Left renal pelvis (tissue), 4 donors: ENCODE data around the gene C1orf52. TPM values are rescaled to one million over a fixed set of nuclear protein-coding genes. Genes with fewer than 3 reads are reported as not detected.
"Not testable (repeated sequence)": the region's sequence is repeated elsewhere in the genome, so short reads cannot be mapped to it uniquely, and the experiment has no call there.

Experiments
- DNase-seq, 4 donors: peaks; one replicate each; pipeline ENCODE4 v3.0.0-alpha.2; 2013; ENCODE audit warnings: low read depth in 4 of 4, low spot score in 3 of 4
- polyA plus RNA-seq, 4 donors: library from polyadenylated mRNA; unstranded; fragments of 120-200 nt; gene quantifications; one replicate each; pipeline ENCODE4 v1.2.1, GENCODE V29; 2013; ENCODE audit not compliant: insufficient read length in 4 of 4

The C1orf52 gene
- polyA plus RNA-seq, 4 donors, result 40.3 to 45.4 (median 41.9) TPM

DNA sequence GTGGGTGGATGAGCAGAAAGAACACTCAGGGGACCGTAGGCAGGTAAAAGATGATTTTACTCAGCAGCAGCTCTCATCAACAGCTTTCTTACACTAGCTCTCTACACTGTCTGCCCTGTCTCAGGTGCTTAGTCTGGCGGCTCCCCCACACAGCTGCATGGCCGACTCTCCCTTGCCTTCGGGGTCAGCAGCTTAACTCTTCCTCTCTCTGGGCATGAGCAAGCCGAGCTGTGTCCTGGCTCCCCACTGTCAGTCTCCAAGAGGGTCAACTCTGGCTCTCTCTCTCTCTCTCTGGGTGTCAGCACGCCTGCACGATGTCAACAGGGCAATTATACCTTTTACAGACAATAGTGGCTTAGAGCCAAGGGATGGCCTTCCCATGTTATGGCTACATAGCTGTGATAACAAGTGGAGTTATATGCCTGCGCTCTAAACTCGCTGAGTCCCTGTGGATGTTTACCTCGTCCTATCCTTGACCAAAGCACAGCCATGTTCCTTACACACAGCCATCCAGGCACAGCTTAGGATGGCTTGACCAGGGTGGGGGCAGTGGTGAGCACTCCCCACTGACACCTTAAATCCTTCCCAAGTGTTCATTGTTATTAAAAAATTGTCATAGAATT lies 20.1 kb upstream of the C1orf52 start:
- no peak for DNase-seq

DNA sequence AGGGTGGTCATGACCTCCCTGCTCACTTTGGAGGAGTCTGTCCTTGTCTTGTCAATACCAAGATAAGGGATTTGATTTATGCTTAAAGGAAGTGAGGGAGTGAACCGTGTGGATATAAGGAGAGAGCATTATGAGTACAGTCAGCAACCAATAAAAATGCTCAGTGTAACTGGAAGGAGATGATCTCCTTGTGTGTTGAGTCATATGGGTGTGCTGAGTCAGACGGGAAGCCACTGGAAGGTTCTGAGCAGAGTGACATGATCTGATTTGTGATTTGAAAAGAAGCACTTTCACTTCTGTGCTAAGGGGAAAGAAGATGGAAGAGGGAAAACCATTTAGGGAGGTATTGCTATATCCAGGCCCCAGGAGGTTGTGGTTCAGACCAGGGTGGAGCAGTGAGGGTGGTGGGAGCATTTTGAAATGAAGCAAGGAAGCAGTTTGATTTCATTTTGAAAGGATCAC lies 19.4 kb upstream of the C1orf52 start:
- DNase-seq, result no peak

DNA sequence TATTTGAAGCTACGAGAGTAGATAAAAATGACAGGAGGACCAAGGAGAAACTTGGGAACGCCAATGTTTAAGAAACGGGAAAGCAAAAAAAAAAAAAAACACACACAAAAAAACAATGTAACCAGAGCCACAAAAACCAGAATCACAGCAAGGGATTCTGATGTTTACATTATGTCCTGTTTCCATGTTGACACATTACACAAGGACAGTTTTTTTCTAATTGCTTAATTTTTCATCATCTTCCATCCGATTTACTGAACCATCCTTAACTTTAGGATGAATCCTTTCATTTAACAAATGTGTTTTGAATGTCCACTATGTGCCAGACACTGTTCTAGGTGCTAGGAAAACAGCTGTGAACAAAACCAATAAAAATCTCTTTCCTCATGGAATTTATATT lies 18.3 kb upstream of the C1orf52 start:
- DNase-seq, result no peak

DNA sequence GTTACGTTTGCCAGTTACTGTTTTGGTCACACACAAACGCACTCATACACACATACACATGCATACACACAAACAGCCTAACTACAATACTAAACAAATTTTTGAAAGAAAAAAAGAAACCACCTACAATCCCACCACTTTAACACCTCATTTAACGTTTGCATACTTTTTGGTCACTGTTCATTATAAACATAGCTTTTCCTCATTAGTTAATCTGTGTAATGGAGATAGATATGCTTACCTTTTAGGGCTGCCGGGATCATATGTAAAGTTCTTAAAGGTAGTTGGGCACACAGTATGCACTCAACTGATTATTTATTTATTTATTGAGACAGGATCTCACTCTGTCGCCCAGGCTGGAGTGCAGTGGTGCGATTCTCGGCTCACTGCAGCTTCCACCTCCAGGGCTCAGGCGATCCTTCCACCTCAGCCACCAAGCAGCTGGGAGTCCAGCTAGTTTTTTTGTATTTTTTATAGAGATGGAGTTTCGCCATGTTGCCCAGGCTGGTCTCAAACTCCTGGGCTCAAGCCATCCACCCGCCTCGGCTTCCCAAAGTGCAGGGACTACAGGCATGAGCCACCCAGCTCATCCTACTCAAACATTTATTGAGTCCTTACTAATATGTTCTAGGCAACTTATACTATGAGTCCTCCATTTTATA lies 17.6 kb upstream of the C1orf52 start:
- DNase-seq, result no peak

DNA sequence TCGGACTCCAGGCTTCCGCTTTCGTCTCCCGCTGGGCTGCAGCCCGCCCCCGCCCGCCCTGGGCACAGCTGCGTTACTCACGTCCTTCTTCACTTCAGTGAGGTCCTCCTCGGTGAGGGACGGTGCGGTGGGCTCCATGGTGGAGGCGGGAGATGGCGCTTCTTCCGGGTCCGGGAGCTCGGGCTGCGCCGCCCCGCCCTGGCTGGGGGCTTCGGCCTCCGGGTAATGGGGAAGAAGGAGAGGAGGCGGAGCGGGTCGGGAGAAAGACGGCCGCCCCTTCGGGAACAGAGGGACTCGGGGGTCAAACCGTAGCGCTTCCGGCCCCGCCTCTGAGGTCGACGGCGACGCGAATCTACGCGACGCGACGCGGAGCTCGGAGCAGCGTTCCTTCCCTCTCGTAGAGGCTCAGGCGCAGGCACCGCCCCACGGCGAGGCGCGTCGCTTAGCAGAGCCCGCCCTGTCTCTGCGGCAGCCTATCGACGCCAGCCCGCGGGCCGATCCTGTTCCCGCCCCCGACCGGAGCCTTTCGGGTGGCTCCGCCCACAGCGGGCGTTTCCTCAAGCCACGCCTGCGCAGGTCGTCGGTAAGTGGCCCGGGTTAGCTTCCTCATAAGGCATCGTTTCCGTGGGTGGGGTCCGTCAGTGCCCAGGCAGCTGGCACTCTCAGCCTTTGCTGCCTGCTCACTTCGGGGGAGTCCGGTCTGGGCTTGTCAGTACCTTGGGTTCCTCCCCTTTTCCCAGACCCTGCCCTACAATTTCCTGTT lies 16.9 kb upstream of the C1orf52 start, which contains the start of gene BCL10:
BCL10 (minus strand) TSS at position 418 of the 763 bp plus-strand sequence; CDS start at position 138, 280 bp downstream.
- DNase-seq, result peak; percentile 92 to 96 (median 94)

DNA sequence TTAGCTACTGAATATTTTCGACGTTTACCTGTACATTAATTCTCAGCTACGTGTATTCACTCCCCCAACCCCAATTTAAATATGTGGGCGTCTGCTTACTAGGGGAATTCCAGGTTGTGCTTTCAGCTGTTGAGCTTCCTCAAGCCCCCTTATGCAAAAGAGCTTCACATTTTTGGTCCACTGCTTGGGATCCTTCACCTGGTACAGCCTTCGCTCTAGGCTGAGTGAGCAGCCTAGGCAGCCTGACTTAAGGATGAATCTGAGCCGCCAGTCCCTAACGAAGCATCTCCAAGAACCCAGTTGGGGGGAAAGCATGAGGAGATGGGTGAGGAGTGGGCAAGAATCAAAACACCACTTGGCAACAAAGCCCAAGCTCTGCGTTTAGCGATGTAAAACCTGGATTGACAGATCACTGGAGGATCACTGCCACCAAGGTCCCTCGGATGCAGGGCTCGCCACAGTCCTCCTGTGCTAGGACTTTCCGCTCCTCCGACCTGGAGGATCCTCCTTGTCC lies 16.3 kb upstream of the C1orf52 start:
- no peak for DNase-seq

DNA sequence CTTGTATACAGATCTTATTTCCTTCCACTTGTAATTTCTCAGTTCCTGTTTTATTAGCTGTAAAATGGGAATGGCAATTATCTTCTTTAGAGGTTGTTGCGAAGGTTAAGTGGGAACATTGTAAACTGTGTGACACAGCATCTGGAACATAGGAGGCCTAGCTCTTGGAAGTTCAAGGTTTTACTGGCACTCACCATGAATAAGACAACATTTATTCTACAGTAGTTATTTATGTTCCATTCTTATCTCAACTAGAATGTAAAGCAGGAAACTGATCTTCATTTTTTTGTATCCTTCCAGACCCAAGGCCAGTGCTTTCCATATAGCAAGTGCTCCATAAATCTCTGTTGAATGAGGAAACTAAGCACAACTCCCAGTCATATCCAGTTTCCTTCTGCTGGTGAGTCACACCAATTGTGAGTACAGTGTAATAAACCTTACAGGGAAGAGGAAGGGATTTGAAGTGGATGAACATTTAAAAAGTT lies 15.5 kb upstream of the C1orf52 start:
- peak in 1 of 4 donors; percentile 31 for DNase-seq

DNA sequence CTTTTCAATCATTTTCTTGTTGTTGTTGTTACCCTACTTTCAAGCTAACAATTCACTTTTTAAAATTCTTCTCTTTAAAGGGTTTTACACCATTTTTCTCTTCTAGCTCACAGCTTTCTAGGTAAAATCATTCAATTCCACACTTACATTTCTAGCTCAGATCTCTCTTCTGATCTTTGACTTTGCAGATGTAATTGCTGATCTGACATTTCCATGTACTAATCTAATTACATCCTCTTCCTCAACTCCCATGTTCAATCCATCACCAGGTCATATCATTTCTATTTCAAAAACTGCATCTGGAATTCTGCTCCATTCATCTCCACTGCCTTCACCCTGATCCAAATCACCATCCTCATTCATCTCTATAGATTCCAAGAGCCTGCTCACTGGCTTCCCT lies 13.9 kb upstream of the C1orf52 start:
- DNase-seq, result no peak

DNA sequence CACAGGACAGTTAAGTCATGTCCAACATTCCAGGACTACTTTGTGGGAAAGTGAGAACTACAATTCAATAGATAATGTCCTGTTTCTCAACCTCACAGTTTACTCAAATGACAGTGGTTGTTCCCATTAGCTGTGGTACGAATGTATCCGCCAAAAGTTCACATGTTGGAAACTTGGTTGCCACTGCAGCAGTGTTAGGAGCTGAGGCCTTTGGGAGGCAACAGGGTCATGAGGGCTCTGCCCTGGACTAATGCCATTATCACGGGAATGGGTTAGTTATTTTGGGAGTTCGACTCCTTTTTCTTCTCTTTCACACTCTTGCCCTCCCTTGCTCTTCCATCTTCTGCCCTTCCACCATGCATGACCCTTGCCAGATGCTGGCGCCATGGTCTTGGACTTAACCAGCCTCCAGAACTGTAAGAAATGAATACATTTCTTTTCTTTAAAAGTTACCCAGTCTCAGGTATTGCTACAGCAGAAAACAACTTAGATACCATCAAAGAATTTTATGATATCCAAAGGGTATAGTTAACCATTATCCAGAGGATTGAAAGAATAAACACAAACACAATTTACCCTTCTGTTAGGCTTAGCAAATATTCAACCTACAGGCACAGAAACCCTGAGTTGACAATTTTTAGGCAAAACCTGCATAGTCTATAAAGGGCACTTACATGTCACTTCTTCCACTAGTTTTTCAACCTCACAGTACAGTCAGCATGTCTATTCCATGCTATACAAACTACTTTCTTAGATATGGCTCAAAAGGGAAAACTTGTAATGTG lies 9.5 kb upstream of the C1orf52 start:
- DNase-seq, result no peak

DNA sequence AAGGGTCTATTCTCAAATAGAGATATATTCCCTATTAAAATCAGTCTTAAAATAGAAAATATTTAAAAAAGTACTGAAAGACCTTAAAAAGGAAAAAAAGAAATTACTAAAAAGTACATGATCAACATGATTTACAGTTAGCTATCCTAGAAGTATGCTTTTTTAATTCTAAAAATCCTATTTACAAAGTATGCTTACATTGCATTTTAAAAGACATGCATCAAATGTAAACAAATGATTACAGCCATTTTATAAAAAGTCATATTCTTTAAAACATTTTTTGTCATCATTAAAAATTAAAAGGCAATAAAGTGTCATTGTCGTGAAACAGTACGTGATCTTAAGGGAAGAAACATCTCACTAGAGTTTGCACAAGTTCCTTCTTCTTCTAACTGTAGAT lies 7.9 kb upstream of the C1orf52 start:
- DNase-seq, result no peak

DNA sequence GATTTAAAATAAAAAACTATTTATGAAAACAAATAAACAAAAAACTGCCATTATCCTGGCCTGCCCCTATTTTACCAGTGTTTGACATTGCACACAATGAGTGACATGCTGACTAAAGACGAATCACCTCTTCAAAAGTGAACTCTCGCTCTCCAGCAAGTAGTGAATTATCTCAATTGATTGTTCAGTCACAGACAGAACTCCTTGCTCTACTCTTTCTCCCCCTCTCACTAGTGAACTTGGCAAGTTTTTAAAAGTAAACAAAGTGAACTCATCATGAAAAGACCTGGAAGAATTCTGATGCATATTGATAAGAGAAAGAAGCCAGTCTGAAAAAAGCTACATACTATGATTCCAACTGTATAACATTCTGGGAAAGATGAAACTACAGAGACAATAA lies 4.7 kb upstream of the C1orf52 start:
- DNase-seq, result no peak

DNA sequence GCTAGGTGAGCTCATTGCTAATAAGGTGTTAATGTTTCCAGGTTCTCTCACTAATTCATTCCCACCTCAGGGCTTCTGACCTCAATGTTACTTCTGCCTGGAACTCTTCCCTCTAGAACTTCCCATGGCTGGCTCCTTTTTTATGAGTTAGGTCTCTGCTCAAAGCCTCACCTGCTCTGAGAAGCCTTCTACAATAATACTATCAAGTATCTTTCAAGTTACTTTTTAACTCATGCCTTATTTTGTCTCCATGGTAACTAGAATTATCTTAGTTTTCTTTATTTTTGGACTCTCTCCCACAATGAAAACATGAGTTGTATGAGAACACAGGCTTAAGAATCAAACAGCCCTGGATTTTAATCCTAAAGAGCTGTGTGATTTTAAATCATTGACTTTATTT lies 3.5 kb upstream of the C1orf52 start:
- DNase-seq, result no peak

DNA sequence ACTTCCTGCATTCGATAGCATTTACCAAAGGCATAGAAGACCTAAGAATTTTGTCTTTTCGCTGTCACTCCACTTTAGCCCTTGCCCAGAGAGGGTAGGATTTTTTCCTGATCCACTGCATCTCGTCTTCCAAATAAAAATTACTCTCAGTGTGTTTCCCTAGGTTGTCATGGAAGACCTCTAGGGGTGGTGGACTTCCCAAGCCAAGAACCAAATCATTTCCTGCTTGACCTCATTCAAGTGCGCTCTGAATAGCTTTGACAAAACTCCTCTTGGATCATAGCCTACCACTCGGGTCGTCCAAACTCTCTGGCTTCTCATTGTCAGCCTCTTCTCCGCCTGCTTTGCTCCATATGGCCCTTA lies 431 bp upstream of the C1orf52 start:
- DNase-seq, result no peak

DNA sequence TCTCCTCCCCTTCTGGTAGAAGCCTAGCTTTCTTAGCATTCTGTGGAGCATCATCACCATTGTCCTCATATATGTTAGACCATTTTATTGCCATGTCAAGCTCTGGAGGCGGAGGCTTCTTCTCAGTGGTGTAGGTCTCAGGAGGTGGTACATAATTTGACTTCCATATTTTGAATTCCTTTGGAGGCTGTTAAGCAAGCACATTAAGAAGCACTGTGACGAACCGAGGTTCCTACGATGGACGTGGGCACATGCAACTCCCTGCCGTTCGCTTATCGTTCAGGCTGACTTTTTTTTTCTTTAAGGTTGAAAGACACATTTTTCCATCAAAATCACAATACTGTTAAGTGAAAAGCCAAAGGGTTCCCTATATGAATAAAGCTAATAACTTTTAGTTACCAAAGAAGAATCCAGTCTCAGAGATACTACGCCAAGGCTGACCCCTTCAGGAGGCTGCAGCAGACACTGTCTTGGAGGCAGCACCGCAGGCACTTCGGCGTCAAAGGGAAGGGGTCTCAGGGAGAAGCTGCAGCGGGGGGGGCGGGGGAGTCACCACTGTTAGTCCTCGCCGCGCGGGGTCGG lies 835 bp downstream of the C1orf52 start:
- DNase-seq, result no peak

DNA sequence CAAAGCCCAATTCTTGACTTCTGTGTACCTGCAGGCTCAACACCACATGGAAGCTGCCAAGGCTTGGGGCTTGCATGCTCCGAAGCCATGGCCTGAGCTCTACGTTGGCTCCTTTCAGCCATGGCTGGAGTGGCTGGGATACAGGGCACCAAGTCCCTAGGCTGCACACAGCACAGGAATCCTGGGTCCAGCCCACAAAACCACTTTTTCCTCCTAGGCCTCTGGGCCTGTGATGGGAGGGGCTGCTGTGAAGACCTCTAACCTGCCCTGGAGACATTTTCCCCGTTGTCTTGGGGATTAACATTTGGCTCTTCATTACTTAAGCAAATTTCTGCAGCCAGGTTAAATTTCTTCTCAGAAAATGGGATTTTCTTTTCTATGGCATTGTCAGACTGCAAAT lies 10.4 kb downstream of the C1orf52 start:
- DNase-seq, result not testable (repeated sequence)

DNA sequence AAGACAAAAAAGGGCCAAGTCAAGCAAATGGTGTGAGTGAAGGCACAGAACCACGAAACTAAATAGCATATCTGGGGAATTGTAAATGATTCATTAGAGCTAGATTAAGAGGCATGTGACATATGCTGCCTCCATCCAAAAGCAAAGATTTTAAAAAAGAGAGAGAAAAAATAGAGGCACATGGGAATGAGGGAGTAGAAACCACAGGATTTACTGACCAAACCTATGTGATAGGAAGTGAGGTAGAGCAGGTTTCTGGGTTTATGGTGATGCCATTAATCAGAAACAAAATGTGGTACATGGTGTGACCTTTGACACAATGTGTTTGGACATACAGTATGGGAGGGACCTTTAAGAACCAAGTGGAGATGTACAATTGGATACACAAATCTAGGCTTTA lies 13.6 kb downstream of the C1orf52 start:
- no peak for DNase-seq

DNA sequence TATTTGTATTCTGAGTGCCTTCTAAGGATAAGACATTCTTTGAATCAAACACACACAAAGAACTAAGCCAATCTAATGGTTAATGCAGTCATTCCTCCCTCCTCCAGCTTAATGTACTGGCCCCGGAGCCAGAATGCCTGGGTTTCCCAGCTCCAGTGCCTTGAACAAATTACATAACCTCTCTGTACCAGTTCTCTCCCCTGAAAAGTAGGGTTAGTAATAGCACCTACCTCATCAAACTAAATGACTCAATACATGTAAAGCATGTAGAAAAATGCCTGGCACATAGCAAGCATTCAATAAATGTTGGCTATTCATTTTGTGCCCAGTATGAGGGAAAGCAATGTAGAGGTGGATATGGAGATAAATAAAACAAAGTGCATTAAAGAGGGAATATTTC lies 14.0 kb downstream of the C1orf52 start:
- DNase-seq, result no peak

DNA sequence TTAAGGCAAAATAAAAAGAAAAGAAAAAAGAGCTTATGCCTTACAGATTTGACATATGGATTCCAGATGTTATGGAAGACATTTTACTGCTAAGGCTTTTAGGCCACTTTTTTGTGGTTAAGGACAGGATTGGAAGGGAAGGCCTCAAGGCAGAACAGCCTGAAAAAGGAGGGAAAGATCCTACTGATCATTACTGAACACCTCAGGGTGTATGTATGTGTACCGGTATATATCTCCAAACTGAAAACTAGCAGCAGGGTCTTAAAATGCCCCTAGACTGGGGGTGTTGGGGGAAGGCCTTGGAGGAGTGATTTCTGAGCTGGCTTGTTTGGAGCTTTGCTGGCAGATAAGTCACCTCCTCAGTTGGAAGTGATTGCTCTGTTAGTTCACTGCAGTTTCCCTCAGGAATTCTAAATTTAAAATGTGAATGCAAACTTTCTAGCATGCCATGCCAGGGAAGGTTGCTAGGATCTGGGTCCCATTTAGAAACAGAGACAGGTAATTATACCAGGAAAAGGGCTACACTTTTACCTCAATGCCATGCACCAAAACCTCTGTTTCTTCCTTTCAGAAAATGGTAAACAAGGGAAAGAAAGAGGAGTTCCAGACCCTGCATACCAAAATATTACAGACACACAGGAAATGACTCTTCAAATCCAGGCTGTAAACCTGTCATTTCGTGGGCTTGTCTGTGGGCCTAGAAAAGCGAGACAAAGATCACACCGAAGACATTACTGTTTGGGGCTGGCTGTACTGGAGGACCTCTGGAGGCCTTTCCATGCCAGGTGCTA lies 15.0 kb downstream of the C1orf52 start:
- no peak for DNase-seq

DNA sequence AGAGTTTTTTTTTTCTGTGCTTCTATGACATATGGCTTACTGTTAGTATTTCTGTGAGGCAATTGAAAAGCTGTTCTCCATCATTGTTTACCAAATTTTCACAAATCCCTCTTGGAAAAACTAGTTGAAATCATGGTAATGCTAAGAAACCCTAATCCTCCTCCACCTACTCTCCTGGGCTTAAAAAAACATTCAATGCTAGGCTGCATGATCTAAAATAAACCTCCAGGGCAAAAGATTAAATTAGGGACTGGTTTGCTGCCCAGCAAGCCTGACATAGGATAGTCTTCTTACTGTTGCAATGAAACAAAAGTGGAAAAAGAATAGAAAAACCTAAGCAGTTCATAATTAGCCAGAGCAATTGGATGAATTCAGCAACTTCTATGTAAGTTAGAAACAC lies 16.1 kb downstream of the C1orf52 start:
- no peak for DNase-seq
